HEK293 (cell line): ENCODE measurements around the gene ATP8B1.

ENCODE experiments used
- CTCF ChIA-PET: fragments of 350-600 bp; formaldehyde crosslinking; extraction: SDS; loops from one replicate; lab custom pipeline; 2021; ENCODE audit warnings: antibody characterized with exemption; lab: Yijun Ruan, JAX
- POLR2A ChIA-PET: fragments of 300-600 bp; formaldehyde crosslinking; extraction: SDS; loops from one replicate; lab custom pipeline; 2020; ENCODE audit warnings: antibody characterized with exemption, inconsistent platforms; lab: Yijun Ruan, JAX
- H3K27ac ChIP-seq: fragments of 200-500 bp; sonication (Bioruptor generic); 2 replicates; pipeline ENCODE4 v1.5.1; 2014; ENCODE audit warnings: low read depth, low read length, control low read depth, inconsistent platforms; ENCODE audit errors: extremely low read depth
- H3K36me3 ChIP-seq, 2 experiments: fragments of 200-500 bp in 1 of 2; sonication (Bioruptor generic) in 1 of 2; 1 replicate in 1 of 2; 2 replicates in 1 of 2; pipeline ENCODE4 v1.5.1; 2014 to 2017; ENCODE audit warnings: inconsistent platforms in 2 of 2, low read length in 2 of 2; ENCODE audit not compliant: control insufficient read depth in 2 of 2, insufficient read depth in 1 of 2
- H3K4me1 ChIP-seq: fragments of 200-500 bp; sonication (Bioruptor generic); 2 replicates; pipeline ENCODE4 v1.5.1; 2014; ENCODE audit warnings: mild to moderate bottlenecking, low read length, inconsistent platforms; ENCODE audit not compliant: control insufficient read depth, insufficient read depth
- H3K4me3 ChIP-seq: 2 replicates; pipeline ENCODE4 v1.5.1; 2011; ENCODE audit warnings: low read depth, mild to moderate bottlenecking, control low read depth, low read length, moderate library complexity
- H3K9me3 ChIP-seq: fragments of 200-500 bp; sonication (Bioruptor generic); 2 replicates; pipeline ENCODE4 v1.5.1; 2014; ENCODE audit warnings: low read depth, low read length, inconsistent platforms; ENCODE audit not compliant: control insufficient read depth, insufficient read depth
- BCL11A ChIP-seq: fragments of 450-650 bp; formaldehyde crosslinking; IDR thresholded peaks from 2 replicates; pipeline ENCODE4 v1.5.1; 2016; ENCODE audit warnings: low read depth, missing biosample characterization, missing genetic modification characterization
- BCL11B ChIP-seq: fragments of 450-650 bp; formaldehyde crosslinking; IDR thresholded peaks from 2 replicates; pipeline ENCODE4 v1.5.1; 2016; ENCODE audit warnings: low read depth, missing biosample characterization, missing genetic modification characterization
- EGR2 ChIP-seq: fragments of 450-650 bp; formaldehyde crosslinking; IDR thresholded peaks from 2 replicates; pipeline ENCODE4 v1.5.1; 2016; ENCODE audit warnings: low read depth, missing biosample characterization, missing genetic modification characterization
- SCRT2 ChIP-seq: fragments of 450-650 bp; formaldehyde crosslinking; IDR thresholded peaks from 2 replicates; pipeline ENCODE4 v1.5.1; 2016; ENCODE audit warnings: missing biosample characterization, missing genetic modification characterization
- YY1 ChIP-seq: fragments of 450-650 bp; formaldehyde crosslinking; IDR thresholded peaks from 2 replicates; pipeline ENCODE4 v1.5.1; 2018; ENCODE audit warnings: missing biosample characterization, missing genetic modification characterization
- ZBTB1 ChIP-seq: fragments of 450-650 bp; formaldehyde crosslinking; IDR thresholded peaks from 2 replicates; pipeline ENCODE4 v1.5.1; 2016; ENCODE audit warnings: missing biosample characterization, missing genetic modification characterization
- ZNF132 ChIP-seq: fragments of 450-650 bp; formaldehyde crosslinking; IDR thresholded peaks from 2 replicates; pipeline ENCODE4 v1.5.1; 2017; ENCODE audit warnings: missing biosample characterization, missing genetic modification characterization, borderline replicate concordance
- ZNF146 ChIP-seq: fragments of 450-650 bp; formaldehyde crosslinking; IDR thresholded peaks from 2 replicates; pipeline ENCODE4 v1.5.1; 2016; ENCODE audit warnings: missing biosample characterization, missing genetic modification characterization
- ZNF23 ChIP-seq: fragments of 450-650 bp; formaldehyde crosslinking; IDR thresholded peaks from 2 replicates; pipeline ENCODE4 v1.5.1; 2016; ENCODE audit warnings: missing biosample characterization, missing genetic modification characterization, borderline replicate concordance
- ZNF366 ChIP-seq: fragments of 450-650 bp; formaldehyde crosslinking; conservative IDR thresholded peaks from 2 replicates; pipeline ENCODE4 v1.5.1; 2016; ENCODE audit warnings: missing biosample characterization, missing genetic modification characterization
- ZNF391 ChIP-seq: fragments of 450-650 bp; formaldehyde crosslinking; IDR thresholded peaks from 2 replicates; pipeline ENCODE4 v1.5.1; 2016; ENCODE audit warnings: low read depth, missing biosample characterization, missing genetic modification characterization, borderline replicate concordance
- ZNF707 ChIP-seq: fragments of 450-650 bp; formaldehyde crosslinking; IDR thresholded peaks from 2 replicates; pipeline ENCODE4 v1.5.1; 2016; ENCODE audit warnings: missing biosample characterization, missing genetic modification characterization
- ZNF777 ChIP-seq: fragments of 450-650 bp; formaldehyde crosslinking; IDR thresholded peaks from 2 replicates; pipeline ENCODE4 v1.5.1; 2017; ENCODE audit warnings: missing biosample characterization, missing genetic modification characterization, borderline replicate concordance
- ZNF791 ChIP-seq: fragments of 450-650 bp; formaldehyde crosslinking; IDR thresholded peaks from 2 replicates; pipeline ENCODE4 v1.5.1; 2016; ENCODE audit warnings: missing biosample characterization, missing genetic modification characterization
- ZXDB ChIP-seq: fragments of 450-650 bp; formaldehyde crosslinking; IDR thresholded peaks from 2 replicates; pipeline ENCODE4 v1.5.1; 2016; ENCODE audit warnings: missing biosample characterization, missing genetic modification characterization
- TF ChIP-seq, protein P1 (sequence below): fragments of 450-650 bp; formaldehyde crosslinking; IDR thresholded peaks from 2 replicates; pipeline ENCODE4 v1.5.1; 2016; ENCODE audit warnings: missing biosample characterization, missing genetic modification characterization
- TF ChIP-seq, protein P2 (sequence below): fragments of 450-650 bp; formaldehyde crosslinking; IDR thresholded peaks from 2 replicates; pipeline ENCODE4 v1.5.1; 2016; ENCODE audit warnings: missing biosample characterization, missing genetic modification characterization, borderline replicate concordance

The ATP8B1 gene

DNA sequence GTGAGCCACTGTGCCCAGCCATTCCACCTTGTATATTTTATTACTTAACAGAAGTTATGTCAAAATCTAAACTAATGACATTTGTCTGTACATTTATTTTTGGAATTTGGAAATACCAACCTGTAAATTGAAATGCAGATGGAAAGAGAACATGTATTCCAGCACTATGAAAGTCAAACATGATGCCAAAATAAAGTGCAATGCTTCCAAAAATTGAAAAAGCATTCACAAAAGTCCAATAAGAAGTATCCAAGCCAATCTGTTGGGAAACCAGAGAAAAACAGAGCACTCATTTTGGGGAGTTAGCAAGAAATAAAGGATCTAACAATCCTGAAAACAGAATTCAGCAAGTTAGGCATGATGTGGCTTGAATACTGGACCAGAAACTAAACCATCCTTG lies 151.2 kb downstream of the ATP8B1 start (continued):
- no peak for TF ChIP-seq BCL11B (tag by site-specific recombination)
- TF ChIP-seq, protein P1, sequence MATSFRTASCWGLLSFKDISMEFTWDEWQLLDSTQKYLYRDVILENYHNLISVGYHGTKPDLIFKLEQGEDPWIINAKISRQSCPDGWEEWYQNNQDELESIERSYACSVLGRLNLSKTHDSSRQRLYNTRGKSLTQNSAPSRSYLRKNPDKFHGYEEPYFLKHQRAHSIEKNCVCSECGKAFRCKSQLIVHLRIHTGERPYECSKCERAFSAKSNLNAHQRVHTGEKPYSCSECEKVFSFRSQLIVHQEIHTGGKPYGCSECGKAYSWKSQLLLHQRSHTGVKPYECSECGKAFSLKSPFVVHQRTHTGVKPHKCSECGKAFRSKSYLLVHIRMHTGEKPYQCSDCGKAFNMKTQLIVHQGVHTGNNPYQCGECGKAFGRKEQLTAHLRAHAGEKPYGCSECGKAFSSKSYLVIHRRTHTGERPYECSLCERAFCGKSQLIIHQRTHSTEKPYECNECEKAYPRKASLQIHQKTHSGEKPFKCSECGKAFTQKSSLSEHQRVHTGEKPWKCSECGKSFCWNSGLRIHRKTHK (tag by site-specific recombination), result no peak
- TF ChIP-seq, protein P2, sequence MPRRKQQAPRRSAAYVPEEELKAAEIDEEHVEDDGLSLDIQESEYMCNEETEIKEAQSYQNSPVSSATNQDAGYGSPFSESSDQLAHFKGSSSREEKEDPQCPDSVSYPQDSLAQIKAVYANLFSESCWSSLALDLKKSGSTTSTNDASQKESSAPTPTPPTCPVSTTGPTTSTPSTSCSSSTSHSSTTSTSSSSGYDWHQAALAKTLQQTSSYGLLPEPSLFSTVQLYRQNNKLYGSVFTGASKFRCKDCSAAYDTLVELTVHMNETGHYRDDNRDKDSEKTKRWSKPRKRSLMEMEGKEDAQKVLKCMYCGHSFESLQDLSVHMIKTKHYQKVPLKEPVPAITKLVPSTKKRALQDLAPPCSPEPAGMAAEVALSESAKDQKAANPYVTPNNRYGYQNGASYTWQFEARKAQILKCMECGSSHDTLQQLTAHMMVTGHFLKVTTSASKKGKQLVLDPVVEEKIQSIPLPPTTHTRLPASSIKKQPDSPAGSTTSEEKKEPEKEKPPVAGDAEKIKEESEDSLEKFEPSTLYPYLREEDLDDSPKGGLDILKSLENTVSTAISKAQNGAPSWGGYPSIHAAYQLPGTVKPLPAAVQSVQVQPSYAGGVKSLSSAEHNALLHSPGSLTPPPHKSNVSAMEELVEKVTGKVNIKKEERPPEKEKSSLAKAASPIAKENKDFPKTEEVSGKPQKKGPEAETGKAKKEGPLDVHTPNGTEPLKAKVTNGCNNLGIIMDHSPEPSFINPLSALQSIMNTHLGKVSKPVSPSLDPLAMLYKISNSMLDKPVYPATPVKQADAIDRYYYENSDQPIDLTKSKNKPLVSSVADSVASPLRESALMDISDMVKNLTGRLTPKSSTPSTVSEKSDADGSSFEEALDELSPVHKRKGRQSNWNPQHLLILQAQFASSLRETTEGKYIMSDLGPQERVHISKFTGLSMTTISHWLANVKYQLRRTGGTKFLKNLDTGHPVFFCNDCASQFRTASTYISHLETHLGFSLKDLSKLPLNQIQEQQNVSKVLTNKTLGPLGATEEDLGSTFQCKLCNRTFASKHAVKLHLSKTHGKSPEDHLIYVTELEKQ (tag by site-specific recombination), result no peak
- no peak for TF ChIP-seq SCRT2 (tag by site-specific recombination)

DNA sequence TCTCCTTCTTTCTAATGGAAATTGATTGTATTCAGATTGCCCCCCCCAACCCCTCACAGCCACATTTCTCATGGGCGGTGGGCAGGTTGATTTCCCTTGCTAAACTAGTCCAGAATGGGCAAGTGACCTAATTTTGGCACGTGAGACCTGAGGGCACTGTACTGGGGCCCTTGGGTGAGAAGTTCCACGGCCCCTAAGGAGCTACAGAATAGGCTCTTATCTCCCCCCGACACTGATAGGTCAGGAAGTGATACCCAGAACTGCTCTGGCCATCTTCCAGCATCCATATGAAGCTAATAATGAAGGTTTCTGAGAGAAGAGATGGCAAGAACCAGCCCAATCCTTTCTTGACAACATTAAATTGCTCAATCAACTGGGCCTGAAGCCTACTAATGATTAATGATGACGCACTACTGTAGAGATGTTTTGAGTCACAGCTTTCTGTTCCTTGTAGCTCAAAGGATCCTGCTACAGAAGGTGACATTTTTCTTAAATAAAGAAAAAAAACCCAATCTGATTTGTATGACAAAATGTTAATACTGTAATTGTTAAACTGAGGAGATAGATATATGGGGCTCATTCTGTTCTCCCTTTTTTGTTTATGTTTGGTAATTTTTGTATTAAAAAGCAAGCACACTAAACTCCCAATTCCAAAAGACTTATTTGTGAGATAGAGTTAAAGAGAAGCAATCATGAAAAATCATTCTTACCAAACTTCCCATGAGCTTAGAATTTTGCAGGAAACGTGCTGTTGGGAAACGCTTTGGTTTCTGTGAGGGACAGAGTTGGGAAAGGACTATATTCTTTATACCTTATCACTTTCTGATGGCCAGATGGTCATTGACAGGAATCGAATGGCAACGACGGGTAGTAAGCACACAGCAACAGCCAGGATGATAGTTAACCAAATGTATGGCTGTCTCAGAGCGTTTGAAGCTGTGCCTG lies 153.3 kb downstream of the ATP8B1 start:
- no peaks in the 10 kb centered on the region for H3K4me1 ChIP-seq
- H3K36me3 ChIP-seq, result peaks cover 0 to 3% of the 10 kb centered on the region in 2 experiments; a peak in 1 of 3 replicates
- ChIA-PET CTCF (no interaction called here), POLR2A (no interaction called here)
- no peak for TF ChIP-seq ZNF366 (tag by site-specific recombination)
- no peak for TF ChIP-seq ZBTB1 (tag by site-specific recombination)
- TF ChIP-seq EGR2 (tag by site-specific recombination), result no peak
- TF ChIP-seq ZNF132 (tag by site-specific recombination), result no peak
- TF ChIP-seq YY1, result no peak
- no peak for TF ChIP-seq ZNF791 (tag by site-specific recombination)
- no peak for TF ChIP-seq ZNF146 (tag by site-specific recombination)
- no peak for TF ChIP-seq ZNF707 (tag by site-specific recombination)
- no peak for TF ChIP-seq ZNF777 (tag by site-specific recombination)
- H3K27ac ChIP-seq, result no peak overlapping the region
- no peak overlapping the region for H3K4me3 ChIP-seq
- no peaks in the 10 kb centered on the region for H3K9me3 ChIP-seq

DNA sequence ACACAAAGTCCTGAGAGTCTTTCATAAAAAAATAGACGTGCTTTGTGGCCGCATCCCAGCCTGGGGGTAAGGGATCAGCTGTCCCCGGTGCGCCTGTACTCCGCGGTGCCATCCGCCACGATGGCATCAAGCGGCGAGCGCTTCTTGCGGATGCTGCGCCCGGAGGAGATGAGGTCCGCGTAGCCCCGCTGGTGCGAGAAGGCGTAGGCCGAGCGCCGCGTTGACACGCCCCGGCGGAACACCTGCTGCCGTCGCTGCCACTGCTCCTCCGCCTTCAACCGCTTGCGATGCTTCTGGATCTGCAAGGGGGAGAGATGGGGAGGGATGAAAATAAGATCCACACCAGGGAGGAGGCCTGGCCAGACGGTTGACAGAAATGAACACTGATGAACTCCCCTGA lies 154.7 kb downstream of the ATP8B1 start:
- TF ChIP-seq BCL11A (tag by site-specific recombination) (no peak), ZNF23 (no peak), ZXDB (no peak), ZNF391 (tag by site-specific recombination) (no peak), BCL11B (tag by site-specific recombination) (no peak)
- Histone ChIP-seq H3K27ac (no peak overlapping the region), H3K9me3 (no peaks in the 10 kb centered on the region), H3K36me3 (peaks cover 0 to 3% of the 10 kb centered on the region in 2 experiments; a peak in 1 of 3 replicates), H3K4me1 (no peaks in the 10 kb centered on the region), H3K4me3 (no peak overlapping the region)
- ChIA-PET CTCF (no interaction called here), POLR2A (no interaction called here)
